ENCODE measurements around the gene ZNF444. TPM values are rescaled to one million over a fixed set of nuclear protein-coding genes. Genes with fewer than 3 reads are reported as not detected.

ZNF444 gene
- total and polyA plus RNA-seq, 2 of the 8 experiments (the other 6 are each of a cell fraction or from before 2014, with no cell fraction given), result 49.5 to 54.5 TPM

GRCh38 chr19:56101746-56102535 lies 39.1 kb upstream of the ZNF444 start (continued):
- TF ChIP-seq USF2 (IDR thresholded peaks at IDR 0.05; ENCODE audit: low read length) (no peak), CHD1 (IDR thresholded peaks at IDR 0.05; ENCODE audit: low read depth, low read length) (no peak), JUN (IDR thresholded peaks at IDR 0.05; ENCODE audit: low read depth, low read length) (no peak), CBX8 (IDR thresholded peaks at IDR 0.05; ENCODE audit: borderline replicate concordance, low read depth, low read length) (no peak), RBBP5 (IDR thresholded peaks at IDR 0.05; ENCODE audit: borderline replicate concordance, low read depth, low read length) (no peak), CBX5 (IDR thresholded peaks at IDR 0.05; ENCODE audit: low read depth, low read length) (no peak), TAF1 (IDR thresholded peaks at IDR 0.05; ENCODE audit: low read depth, low read length) (no peak), BRCA1 (IDR thresholded peaks at IDR 0.05; ENCODE audit: low read depth, low read length) (no peak), CTBP2 (IDR thresholded peaks at IDR 0.05; ENCODE audit: borderline replicate concordance, insufficient read depth, insufficient read length, low read length) (no peak), RXRA (IDR thresholded peaks at IDR 0.05; ENCODE audit: insufficient read depth, low read depth, low read length) (no peak), RAD21 (IDR thresholded peaks at IDR 0.05 in 1 of 2, conservative IDR thresholded peaks at IDR 0.05 in 1 of 2; ENCODE audit: low read depth in 2 of 2, low read length in 2 of 2) (no peak), FOSL1 (IDR thresholded peaks at IDR 0.05; ENCODE audit: insufficient read depth, low read depth, low read length) (no peak), KDM5A (IDR thresholded peaks at IDR 0.05; ENCODE audit: low read length) (no peak), YY1 (IDR thresholded peaks at IDR 0.05; ENCODE audit: low read depth, low read length) (no peak)

Data from H1 (cell line).